Calu3 (cell line): ENCODE results near the gene C1orf167. TPM values are rescaled to one million over a fixed set of nuclear protein-coding genes. Genes with fewer than 3 reads are reported as not detected.

Source experiments
- BruUV-seq: library from RNA; stranded (reverse); fragments of 400-500 nt; replicated peaks from 2 replicates; lab custom pipeline; 2021; lab: Mats Ljungman, UMichigan
- CTCF ChIA-PET: fragments of 300-600 bp; sonication (Branson Sonifier 250); formaldehyde crosslinking; loops from one replicate; lab custom pipeline; 2022; ENCODE audit warnings: antibody characterized with exemption; lab: Charles Lee
- DNase-seq: peaks from one replicate; pipeline ENCODE4 v3.0.0; 2022
- H3K27ac Mint-ChIP-seq: one replicate; pipeline ENCODE4 v1.8.0; 2022; ENCODE audit warnings: mixed read lengths; ENCODE audit not compliant: unreplicated experiment
- H3K27me3 Mint-ChIP-seq: one replicate; pipeline ENCODE4 v1.8.0; 2022; ENCODE audit warnings: mixed read lengths; ENCODE audit not compliant: unreplicated experiment
- H3K36me3 Mint-ChIP-seq: one replicate; pipeline ENCODE4 v1.8.0; 2022; ENCODE audit warnings: mild to moderate bottlenecking, moderate library complexity, mixed read lengths; ENCODE audit not compliant: insufficient read depth, unreplicated experiment
- H3K4me1 Mint-ChIP-seq: one replicate; pipeline ENCODE4 v1.8.0; 2022; ENCODE audit warnings: mild to moderate bottlenecking, low read depth, mixed read lengths; ENCODE audit not compliant: unreplicated experiment
- H3K4me3 Mint-ChIP-seq: one replicate; pipeline ENCODE4 v1.8.0; 2022; ENCODE audit warnings: mild to moderate bottlenecking, low read depth, moderate library complexity, mixed read lengths; ENCODE audit not compliant: unreplicated experiment
- H3K9me3 Mint-ChIP-seq: one replicate; pipeline ENCODE4 v1.8.0; 2022; ENCODE audit warnings: low read depth, mixed read lengths; ENCODE audit not compliant: unreplicated experiment
- intact Hi-C: fragments of 100-400 bp; cut with micrococcal nuclease; formaldehyde crosslinking; loops from one replicate; pipeline ENCODE4 v1.10.0; 2022; ENCODE audit not compliant: unreplicated experiment
- total RNA-seq: library from RNA; stranded (reverse); gene quantifications from 2 replicates; pipeline ENCODE4 v1.2.3, GENCODE V29; 2022
- TF ChIP-seq, protein P1 (sequence below): fragments of 200-600 bp; IDR thresholded peaks from one replicate; pipeline ENCODE4 v1.8.0; 2022; ENCODE audit warnings: antibody characterized with exemption; ENCODE audit not compliant: unreplicated experiment

Gene C1orf167
- total RNA-seq, 1 experiment from 2014 or later: not detected

DNA sequence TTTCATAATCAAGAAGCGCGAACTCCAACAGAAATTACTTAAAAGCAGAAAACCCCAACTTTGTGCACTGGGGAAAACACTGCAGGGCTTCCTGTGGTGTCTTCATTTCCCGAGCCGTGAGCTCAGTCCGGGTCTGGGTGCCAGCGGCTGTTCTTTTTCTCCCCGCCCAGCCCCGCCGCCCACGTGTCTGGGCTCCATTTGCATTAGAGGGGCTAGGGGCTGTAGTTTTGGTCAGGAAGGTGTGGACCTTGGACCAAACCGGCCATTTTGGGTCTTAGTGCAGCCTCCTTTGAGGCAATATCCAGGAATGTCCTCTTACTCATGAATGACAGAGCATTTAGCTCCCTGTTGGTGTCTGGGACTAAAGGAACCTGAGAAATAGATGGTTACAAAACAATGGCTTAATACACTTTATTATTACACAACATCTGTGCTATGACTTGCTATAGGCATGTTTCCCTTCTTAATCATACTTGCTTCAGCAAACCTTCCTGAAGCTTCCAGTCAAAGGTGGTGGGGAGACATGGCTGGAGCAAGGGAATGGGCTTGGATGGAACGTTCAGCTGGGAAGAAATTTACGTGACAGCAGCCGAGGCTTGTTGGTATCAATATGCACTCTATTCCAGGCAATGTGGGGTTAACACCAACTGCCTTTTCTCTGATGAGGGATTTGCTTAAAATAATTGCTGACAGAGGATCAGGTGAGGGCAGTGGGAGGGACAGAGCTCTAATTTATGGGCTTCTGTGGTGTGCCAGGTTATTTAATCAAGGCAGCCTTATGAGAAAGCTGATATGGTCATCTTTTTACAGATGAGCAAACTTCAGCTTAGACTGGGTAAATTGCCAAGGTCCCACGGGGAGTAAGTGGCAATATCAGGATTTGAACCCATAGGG, 25.0 kb upstream of the C1orf167 start:
- TSS peak; percentile 52 for BruUV-seq

DNA sequence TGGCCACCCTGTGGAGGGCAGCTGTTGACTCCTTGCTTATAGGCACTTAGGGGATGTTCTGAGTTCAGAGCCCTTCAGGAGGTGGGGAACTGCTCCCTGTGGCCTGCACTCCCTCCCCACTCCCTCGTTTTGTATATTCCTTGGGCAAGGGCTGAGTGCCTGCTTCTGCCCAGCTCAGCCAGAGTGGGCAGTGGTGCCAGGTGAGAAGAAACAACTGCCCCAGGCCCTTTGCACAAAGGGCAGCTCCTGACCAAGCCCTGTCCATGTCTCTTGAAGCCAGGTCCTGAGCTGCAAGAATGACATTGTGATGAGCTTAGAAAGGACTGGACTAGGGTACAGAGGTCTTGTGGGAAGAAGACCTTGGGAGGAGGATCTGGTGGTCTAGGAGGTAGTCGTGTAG, 23.9 kb upstream of the C1orf167 start:
- CTCF ChIA-PET: interaction anchor here (0.6 kb wide), 1 partner anchor 12 kb away, joined by 3 read pairs; no protein-coding TSS in a partner anchor
- Mint-ChIP-seq H3K9me3 (no peaks in the 10 kb centered on the region), H3K4me1 (peaks cover 5% of the 10 kb centered on the region), H3K27ac (no peak overlapping the region), H3K4me3 (no peak overlapping the region), H3K27me3 (no peaks in the 10 kb centered on the region), H3K36me3 (peaks cover 21% of the 10 kb centered on the region)
- TF ChIP-seq, protein P1, sequence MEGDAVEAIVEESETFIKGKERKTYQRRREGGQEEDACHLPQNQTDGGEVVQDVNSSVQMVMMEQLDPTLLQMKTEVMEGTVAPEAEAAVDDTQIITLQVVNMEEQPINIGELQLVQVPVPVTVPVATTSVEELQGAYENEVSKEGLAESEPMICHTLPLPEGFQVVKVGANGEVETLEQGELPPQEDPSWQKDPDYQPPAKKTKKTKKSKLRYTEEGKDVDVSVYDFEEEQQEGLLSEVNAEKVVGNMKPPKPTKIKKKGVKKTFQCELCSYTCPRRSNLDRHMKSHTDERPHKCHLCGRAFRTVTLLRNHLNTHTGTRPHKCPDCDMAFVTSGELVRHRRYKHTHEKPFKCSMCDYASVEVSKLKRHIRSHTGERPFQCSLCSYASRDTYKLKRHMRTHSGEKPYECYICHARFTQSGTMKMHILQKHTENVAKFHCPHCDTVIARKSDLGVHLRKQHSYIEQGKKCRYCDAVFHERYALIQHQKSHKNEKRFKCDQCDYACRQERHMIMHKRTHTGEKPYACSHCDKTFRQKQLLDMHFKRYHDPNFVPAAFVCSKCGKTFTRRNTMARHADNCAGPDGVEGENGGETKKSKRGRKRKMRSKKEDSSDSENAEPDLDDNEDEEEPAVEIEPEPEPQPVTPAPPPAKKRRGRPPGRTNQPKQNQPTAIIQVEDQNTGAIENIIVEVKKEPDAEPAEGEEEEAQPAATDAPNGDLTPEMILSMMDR: no peak
- no peak for DNase-seq
- no TSS peak for BruUV-seq
- intact Hi-C loops: no loop called here

More for the DNA sequence above, 25.0 kb upstream of the C1orf167 start:
- Mint-ChIP-seq H3K4me3 (peak overlapping the region; percentile 93), H3K9me3 (no peaks in the 10 kb centered on the region), H3K27ac (peak overlapping the region; percentile 5), H3K36me3 (peaks cover 21% of the 10 kb centered on the region), H3K27me3 (no peaks in the 10 kb centered on the region), H3K4me1 (peaks cover 5% of the 10 kb centered on the region)
- DNase-seq: peak; percentile 9
- intact Hi-C loops: no loop called here
- TF ChIP-seq, protein P1: no peak
- CTCF ChIA-PET: interaction anchor here (0.6 to 2.7 kb wide), 2 partner anchors 17 to 54 kb away, joined by 5 to 10 read pairs; no protein-coding TSS in a partner anchor

DNA sequence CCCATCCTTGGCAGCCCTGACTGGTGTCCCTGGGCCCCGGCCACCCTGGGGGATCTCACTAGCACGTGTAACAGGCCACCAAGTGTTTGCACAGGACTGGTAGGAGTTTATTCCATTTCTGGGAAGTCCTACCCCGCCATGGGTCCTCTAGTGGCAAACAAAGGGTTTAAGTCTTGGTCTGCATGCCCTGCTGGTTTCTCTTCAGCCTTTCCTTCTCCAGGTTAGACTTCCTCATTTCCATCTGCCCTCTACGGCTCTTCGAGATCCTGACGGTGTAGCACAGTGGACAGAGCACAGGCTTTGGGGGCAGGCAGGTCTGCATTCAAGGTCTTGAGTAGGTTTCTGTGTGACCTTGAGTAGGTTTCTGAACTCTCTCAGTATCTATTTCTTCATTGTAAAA, 23.2 kb upstream of the C1orf167 start:
- H3K4me3 Mint-ChIP-seq: no peak overlapping the region
- DNase-seq: no peak
- CTCF ChIA-PET: no interaction called here
- no peaks in the 10 kb centered on the region for H3K9me3 Mint-ChIP-seq
- H3K27me3 Mint-ChIP-seq: no peaks in the 10 kb centered on the region
- intact Hi-C loops: no loop called here
- BruUV-seq: no TSS peak
- no peak overlapping the region for H3K27ac Mint-ChIP-seq
- H3K4me1 Mint-ChIP-seq: peaks cover 5% of the 10 kb centered on the region
- TF ChIP-seq, protein P1: no peak
- peaks cover 21% of the 10 kb centered on the region for H3K36me3 Mint-ChIP-seq

DNA sequence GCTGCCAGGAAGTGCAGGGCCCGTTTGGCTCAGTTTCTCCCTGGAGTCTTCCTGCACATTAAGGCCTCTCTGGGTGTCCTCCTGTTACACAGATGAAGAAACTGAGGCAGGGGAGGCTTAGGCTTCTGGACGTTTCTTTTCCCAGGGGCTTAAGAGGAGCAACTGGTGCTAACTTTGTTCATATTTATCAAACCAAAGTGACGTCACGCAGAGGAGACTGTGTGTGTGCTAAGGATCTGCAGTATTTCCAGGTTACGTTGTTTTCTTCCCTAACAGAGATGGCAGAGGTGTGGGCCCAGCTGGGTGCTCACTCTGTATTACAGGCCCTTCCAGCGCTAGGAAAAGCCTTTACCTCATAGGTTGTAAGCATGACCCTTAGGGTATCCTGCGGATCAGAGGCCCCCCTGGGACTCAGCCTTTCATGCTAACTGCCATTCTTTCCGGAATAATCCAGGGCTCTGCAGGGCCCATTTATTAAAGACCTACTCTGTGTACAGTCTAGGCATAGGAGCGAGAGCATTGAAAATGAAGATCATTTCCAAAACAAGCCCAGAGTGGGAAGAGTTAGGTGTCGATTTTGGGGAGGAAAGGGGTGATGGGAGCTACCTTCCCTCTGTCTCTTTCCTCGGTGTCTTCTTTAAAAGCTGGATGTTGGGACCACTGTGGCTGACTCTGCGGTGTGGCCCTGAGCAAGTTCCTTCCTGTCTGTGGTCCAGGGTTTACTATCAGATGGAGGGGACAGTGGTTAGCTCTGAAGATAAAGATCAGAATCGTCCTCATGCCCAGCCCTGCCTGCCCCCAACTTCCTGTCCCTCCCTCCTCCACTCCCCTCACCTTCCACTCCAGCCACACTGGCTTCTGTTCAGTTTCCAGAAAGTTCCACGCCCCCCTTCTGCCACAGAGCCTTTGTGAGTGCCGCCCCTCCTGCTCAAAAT, 21.5 kb upstream of the C1orf167 start:
- H3K4me3 Mint-ChIP-seq: no peak overlapping the region
- BruUV-seq: no TSS peak
- no peaks in the 10 kb centered on the region for H3K27me3 Mint-ChIP-seq
- DNase-seq: no peak
- peaks cover 3% of the 10 kb centered on the region for H3K4me1 Mint-ChIP-seq
- no peak overlapping the region for H3K27ac Mint-ChIP-seq
- intact Hi-C loops: no loop called here
- no peaks in the 10 kb centered on the region for H3K9me3 Mint-ChIP-seq
- TF ChIP-seq, protein P1: no peak
- peaks cover 17% of the 10 kb centered on the region for H3K36me3 Mint-ChIP-seq
- CTCF ChIA-PET: no interaction called here
